ACC112 (cell line): ENCODE measurements around the gene SLC5A10.
"Not testable (repeated sequence)": the region's sequence is repeated elsewhere in the genome, so short reads cannot be mapped to it uniquely, and the experiment has no call there.

ENCODE experiments used
- H2AFZ ChIP-seq: fragments of 200-600 bp; sonication (generic); one replicate; pipeline ENCODE4 v1.6.0; 2017; ENCODE audit warnings: antibody characterized with exemption, low read length; ENCODE audit not compliant: unreplicated experiment
- H3K27ac ChIP-seq: fragments of 200-600 bp; sonication (generic); 2 replicates; pipeline ENCODE4 v1.5.1; 2014; ENCODE audit warnings: low read depth, mild to moderate bottlenecking, antibody characterized with exemption, low read length, moderate library complexity
- H3K27me3 ChIP-seq: fragments of 200-600 bp; sonication (generic); 2 replicates; pipeline ENCODE4 v1.6.1; 2014; ENCODE audit warnings: mild to moderate bottlenecking, antibody characterized with exemption, low read length, moderate library complexity, mixed read lengths; ENCODE audit not compliant: insufficient read depth
- H3K36me3 ChIP-seq: fragments of 200-600 bp; sonication (generic); 2 replicates; pipeline ENCODE4 v1.6.1; 2016; ENCODE audit warnings: mild to moderate bottlenecking, antibody characterized with exemption, low read length, moderate library complexity, mixed read lengths; ENCODE audit not compliant: insufficient read depth
- H3K4me1 ChIP-seq: fragments of 200-600 bp; sonication (generic); one replicate; pipeline ENCODE4 v1.6.1; 2016; ENCODE audit warnings: low read length, mixed read lengths; ENCODE audit not compliant: insufficient read depth, unreplicated experiment, control insufficient read depth
- H3K4me3 ChIP-seq: fragments of 200-600 bp; sonication (generic); 2 replicates; pipeline ENCODE4 v1.5.1; 2014; ENCODE audit warnings: mild to moderate bottlenecking, low read depth, low read length
- H3K79me2 ChIP-seq: fragments of 200-600 bp; sonication (generic); one replicate; pipeline ENCODE4 v1.6.0; 2016; ENCODE audit warnings: low read length; ENCODE audit not compliant: control insufficient read depth, unreplicated experiment, insufficient read depth

Gene SLC5A10

GRCh38 chr17:19021011-19021621 is 69.2 kb downstream of the SLC5A10 start:
- not testable (repeated sequence) for H2AFZ ChIP-seq, H3K79me2 ChIP-seq, H3K27ac ChIP-seq

DNA sequence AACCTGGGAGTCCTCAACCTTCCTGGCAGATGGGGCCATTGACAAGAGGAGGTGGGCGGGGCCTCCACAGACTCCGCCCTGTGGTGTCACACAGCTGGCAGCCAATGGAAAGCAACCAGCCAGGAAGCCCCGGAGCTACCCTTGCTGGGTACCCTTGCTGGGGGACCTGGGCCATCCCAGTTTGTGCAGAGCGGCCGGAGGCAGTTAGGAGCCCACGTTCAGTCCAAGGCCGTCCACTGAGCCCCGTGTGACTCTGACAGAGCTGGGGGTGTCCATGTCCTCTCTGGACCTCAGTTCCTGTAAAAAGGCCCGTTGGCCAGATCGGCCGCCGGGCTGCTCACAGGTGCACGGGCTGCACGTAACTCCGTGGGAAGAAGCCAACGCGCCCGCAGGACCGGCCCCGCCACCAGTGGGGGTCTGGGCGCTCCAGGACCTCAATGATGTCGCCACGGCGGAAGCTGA is 69.7 kb downstream of the SLC5A10 start:
- Histone ChIP-seq H3K79me2 (no peaks in the 10 kb centered on the region), H2AFZ (no peak overlapping the region), H3K4me3 (no peak overlapping the region), H3K4me1 (peaks cover 6% of the 10 kb centered on the region), H3K36me3 (no peaks in the 10 kb centered on the region), H3K27me3 (no peaks in the 10 kb centered on the region), H3K27ac (no peak overlapping the region)

More at GRCh38 chr17:19021011-19021621, 69.2 kb downstream of the SLC5A10 start:
- H3K36me3 ChIP-seq, H3K27me3 ChIP-seq, H3K4me1 ChIP-seq, H3K4me3 ChIP-seq: not testable (repeated sequence)

DNA sequence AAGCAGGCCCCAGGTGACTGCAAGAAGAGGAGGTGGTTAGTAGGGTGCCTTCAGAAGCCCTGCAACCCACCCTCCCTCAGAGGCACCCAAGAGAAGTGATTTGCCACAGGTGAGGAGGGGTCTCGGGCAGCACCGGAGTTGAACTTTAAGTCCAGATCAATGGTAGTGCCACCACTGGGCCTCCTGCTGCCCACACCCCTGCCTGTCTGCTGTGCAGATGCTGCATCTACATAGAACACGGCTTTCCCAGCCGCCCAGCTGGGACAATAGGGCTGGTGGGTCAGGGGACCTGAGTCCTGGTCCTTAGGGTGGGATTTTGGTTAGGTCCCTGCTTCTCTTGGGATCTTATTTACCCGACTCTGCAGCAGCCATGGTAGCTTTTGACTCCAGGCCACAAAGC is 70.2 kb downstream of the SLC5A10 start:
- H3K27me3 ChIP-seq = no peaks in the 10 kb centered on the region
- no peak overlapping the region for H3K27ac ChIP-seq
- H2AFZ ChIP-seq = no peak overlapping the region
- H3K4me1 ChIP-seq = peaks cover 6% of the 10 kb centered on the region
- H3K4me3 ChIP-seq = no peak overlapping the region
- no peaks in the 10 kb centered on the region for H3K36me3 ChIP-seq
- H3K79me2 ChIP-seq = no peaks in the 10 kb centered on the region

GRCh38 chr17:19022747-19023146 is 70.8 kb downstream of the SLC5A10 start:
- no peaks in the 10 kb centered on the region for H3K79me2 ChIP-seq
- H3K4me1 ChIP-seq = peaks cover 6% of the 10 kb centered on the region
- no peaks in the 10 kb centered on the region for H3K36me3 ChIP-seq
- H3K27me3 ChIP-seq = no peaks in the 10 kb centered on the region
- H2AFZ ChIP-seq = no peak overlapping the region
- no peak overlapping the region for H3K4me3 ChIP-seq
- H3K27ac ChIP-seq = no peak overlapping the region

- Histone ChIP-seq H3K4me1 (peaks cover 6% of the 10 kb centered on the region), H3K27me3 (no peaks in the 10 kb centered on the region), H2AFZ (no peak overlapping the region), H3K36me3 (no peaks in the 10 kb centered on the region), H3K4me3 (no peak overlapping the region), H3K79me2 (no peaks in the 10 kb centered on the region), H3K27ac (no peak overlapping the region)
Observed at GRCh38 chr17:19023209-19023999, 71.4 kb downstream of the SLC5A10 start.

GRCh38 chr17:19024101-19025078 is 72.4 kb downstream of the SLC5A10 start:
- Histone ChIP-seq H3K4me1 (peaks cover 6% of the 10 kb centered on the region), H3K4me3 (no peak overlapping the region), H3K27ac (no peak overlapping the region)

GRCh38 chr17:19028671-19029070 is 76.7 kb downstream of the SLC5A10 start:
- not testable (repeated sequence) for H2AFZ ChIP-seq, H3K4me3 ChIP-seq, H3K4me1 ChIP-seq, H3K27me3 ChIP-seq, H3K79me2 ChIP-seq, H3K27ac ChIP-seq, H3K36me3 ChIP-seq

More at GRCh38 chr17:19024101-19025078, 72.4 kb downstream of the SLC5A10 start:
- Histone ChIP-seq H3K36me3 (no peaks in the 10 kb centered on the region), H2AFZ (no peak overlapping the region), H3K27me3 (no peaks in the 10 kb centered on the region), H3K79me2 (no peaks in the 10 kb centered on the region)

- H3K4me3 ChIP-seq, H3K36me3 ChIP-seq, H3K27ac ChIP-seq, H3K4me1 ChIP-seq, H3K27me3 ChIP-seq, H2AFZ ChIP-seq, H3K79me2 ChIP-seq: not testable (repeated sequence)
Observed at GRCh38 chr17:19029740-19030139, 77.8 kb downstream of the SLC5A10 start.

- not testable (repeated sequence) for H3K36me3 ChIP-seq, H3K4me3 ChIP-seq, H3K27ac ChIP-seq
Observed at GRCh38 chr17:19030771-19031449, 78.9 kb downstream of the SLC5A10 start.

GRCh38 chr17:19031729-19032128 is 79.8 kb downstream of the SLC5A10 start:
- H2AFZ ChIP-seq, H3K36me3 ChIP-seq, H3K4me3 ChIP-seq, H3K27ac ChIP-seq, H3K27me3 ChIP-seq, H3K4me1 ChIP-seq, H3K79me2 ChIP-seq: not testable (repeated sequence)

More at GRCh38 chr17:19030771-19031449, 78.9 kb downstream of the SLC5A10 start:
- not testable (repeated sequence) for H3K27me3 ChIP-seq, H2AFZ ChIP-seq, H3K79me2 ChIP-seq, H3K4me1 ChIP-seq
